K562 (cell line): Measurements from ENCODE around the gene TSEN34. TPM values are rescaled to one million over a fixed set of nuclear protein-coding genes. Genes with fewer than 3 reads are reported as not detected.

ENCODE experiments used
- ATF1 ChIP-seq, 2 experiments: fragments of 450-650 bp in 1 of 2; IDR thresholded peaks; 2 replicates each; pipeline ENCODE4 v1.6.1; 2016; ENCODE audit warnings: missing compliant biosample characterization in 1 of 2, missing genetic modification characterization in 1 of 2
- DACH1 ChIP-seq: fragments of 450-650 bp; IDR thresholded peaks from 2 replicates; pipeline ENCODE4 v1.6.1; 2018; ENCODE audit not compliant: partially characterized antibody
- E2F8 ChIP-seq: fragments of 450-650 bp; IDR thresholded peaks from 2 replicates; pipeline ENCODE4 v1.7.1; 2018; ENCODE audit warnings: mild to moderate bottlenecking, low read depth; ENCODE audit not compliant: partially characterized antibody
- FOXM1 ChIP-seq, 2 experiments: fragments of 450-650 bp in 1 of 2; sonication (generic) in 1 of 2; formaldehyde crosslinking in 1 of 2; IDR thresholded peaks; 2 replicates each; pipeline versions ENCODE4 v1.6.1 to v1.9.0; 2017 to 2022; ENCODE audit warnings: low read depth in 2 of 2, mild to moderate bottlenecking in 2 of 2, missing genetic modification reagents in 1 of 2, moderate library complexity in 1 of 2
- JUN ChIP-seq, 2 experiments: sonication (generic) in 1 of 2; formaldehyde crosslinking in 1 of 2; IDR thresholded peaks; 2 replicates each; pipeline versions ENCODE4 v1.6.1 to v1.8.0; 2012 to 2022; ENCODE audit warnings: borderline replicate concordance in 2 of 2, mild to moderate bottlenecking in 2 of 2, improper control_type of control experiment in 1 of 2, low read depth in 1 of 2, low read length in 1 of 2, missing genetic modification reagents in 1 of 2
- KDM5B ChIP-seq: fragments of 200-600 bp; sonication (generic); IDR thresholded peaks from 2 replicates; pipeline ENCODE4 v1.6.1; 2012; ENCODE audit warnings: low read depth, mild to moderate bottlenecking, moderate library complexity, low read length, control low read depth, inconsistent platforms; ENCODE audit not compliant: insufficient replicate concordance
- MCM3 ChIP-seq: fragments of 450-650 bp; IDR thresholded peaks from 2 replicates; pipeline ENCODE4 v1.6.1; 2016
- MTA3 ChIP-seq: fragments of 450-650 bp; formaldehyde crosslinking; IDR thresholded peaks from 2 replicates; pipeline ENCODE4 v1.6.1; 2017; ENCODE audit warnings: mild to moderate bottlenecking, borderline replicate concordance
- NONO ChIP-seq, 2 experiments: fragments of 200-400 bp in 1 of 2; fragments of 450-650 bp in 1 of 2; formaldehyde crosslinking in 1 of 2; IDR thresholded peaks; 2 replicates each; pipeline ENCODE4 v1.6.1; 2017; ENCODE audit warnings: low read depth in 2 of 2, mild to moderate bottlenecking in 2 of 2, moderate library complexity in 2 of 2, low read length in 1 of 2
- PHF21A ChIP-seq: fragments of 450-650 bp; IDR thresholded peaks from 2 replicates; pipeline ENCODE4 v1.6.1; 2017; ENCODE audit warnings: low read depth, borderline replicate concordance
- PTBP1 ChIP-seq: fragments of 200-400 bp; formaldehyde crosslinking; IDR thresholded peaks from 2 replicates; pipeline ENCODE4 v1.6.1; 2017; ENCODE audit warnings: low read depth, low read length
- RCOR1 ChIP-seq, 2 experiments: IDR thresholded peaks; 2 replicates each; pipeline ENCODE4 v1.6.1; 2012; ENCODE audit warnings: low read depth in 2 of 2, low read length in 2 of 2, borderline replicate concordance in 1 of 2, improper control_type of control experiment in 1 of 2
- SAFB2 ChIP-seq: fragments of 200-400 bp; formaldehyde crosslinking; IDR thresholded peaks from 2 replicates; pipeline ENCODE4 v1.6.1; 2018; ENCODE audit warnings: borderline replicate concordance, low read length, low read depth, moderate library complexity; ENCODE audit not compliant: severe bottlenecking
- SMAD4 ChIP-seq: fragments of 250-450 bp; sonication (Bioruptor Pico); conservative IDR thresholded peaks from 2 replicates; pipeline ENCODE4 v1.8.0; 2021; ENCODE audit warnings: inconsistent platforms, mild to moderate bottlenecking, moderate library complexity
- STAG1 ChIP-seq: sonication (generic); formaldehyde crosslinking; IDR thresholded peaks from 2 replicates; pipeline ENCODE4 v1.5.0; 2020; ENCODE audit warnings: missing genetic modification reagents, borderline replicate concordance
- XRCC3 ChIP-seq: fragments of 450-650 bp; IDR thresholded peaks from 2 replicates; pipeline ENCODE4 v1.6.1; 2017; ENCODE audit warnings: mild to moderate bottlenecking, moderate library complexity
- ZNF586 ChIP-seq: fragments of 450-650 bp; formaldehyde crosslinking; conservative IDR thresholded peaks from 2 replicates; pipeline ENCODE4 v1.4.0; 2020; ENCODE audit warnings: mild to moderate bottlenecking, moderate library complexity
- ZNF76 ChIP-seq: fragments of 250-450 bp; sonication (Bioruptor Pico); IDR thresholded peaks from 2 replicates; pipeline ENCODE4 v1.4.0; 2020; ENCODE audit warnings: mild to moderate bottlenecking, moderate library complexity, borderline replicate concordance
- ZNF778 ChIP-seq: fragments of 450-650 bp; formaldehyde crosslinking; IDR thresholded peaks from 2 replicates; pipeline ENCODE4 v1.4.0; 2020; ENCODE audit warnings: mild to moderate bottlenecking, moderate library complexity
- polyA plus RNA-seq, 8 experiments: library from polyadenylated mRNA; depleted of rRNA in 4 of 8; stranded (reverse) in 5 of 8; unstranded in 3 of 8; fragments of >200 nt; fragmentation: Nextera tagmentation in 2 of 8; fragmentation: Illumina TruSeq in 1 of 8; extraction: Ambion mirVana in 2 of 8; extraction: Trizol in 1 of 8; gene quantifications; 2 replicates each; pipeline versions ENCODE4 v1.2.1 to v1.2.3, GENCODE V29; 2011 to 2014; ENCODE audit warnings: inconsistent platforms in 1 of 8, missing spikeins in 1 of 8
- total RNA-seq, 7 experiments: library from RNA; depleted of rRNA in 6 of 7; stranded (reverse); fragments of >200 nt in 6 of 7; fragmentation: Illumina TruSeq in 2 of 7; extraction: Trizol in 2 of 7; gene quantifications; 2 replicates each; pipeline versions ENCODE4 v1.2.1 to v1.2.3, GENCODE V29; 2011 to 2021; ENCODE audit warnings: low replicate concordance in 1 of 7
- TF ChIP-seq, protein P1 (sequence below): fragments of 200-800 bp; sonication (Bioruptor generic); IDR thresholded peaks from 2 replicates; pipeline ENCODE4 v1.6.1; 2016; ENCODE audit warnings: missing genetic modification characterization, missing compliant biosample characterization

Gene TSEN34
- total and polyA plus RNA-seq, 9 of the 15 experiments (the other 6 are each of a cell fraction or from before 2014, with no cell fraction given): 3.1 to 57.6 (median 29.5) TPM

DNA sequence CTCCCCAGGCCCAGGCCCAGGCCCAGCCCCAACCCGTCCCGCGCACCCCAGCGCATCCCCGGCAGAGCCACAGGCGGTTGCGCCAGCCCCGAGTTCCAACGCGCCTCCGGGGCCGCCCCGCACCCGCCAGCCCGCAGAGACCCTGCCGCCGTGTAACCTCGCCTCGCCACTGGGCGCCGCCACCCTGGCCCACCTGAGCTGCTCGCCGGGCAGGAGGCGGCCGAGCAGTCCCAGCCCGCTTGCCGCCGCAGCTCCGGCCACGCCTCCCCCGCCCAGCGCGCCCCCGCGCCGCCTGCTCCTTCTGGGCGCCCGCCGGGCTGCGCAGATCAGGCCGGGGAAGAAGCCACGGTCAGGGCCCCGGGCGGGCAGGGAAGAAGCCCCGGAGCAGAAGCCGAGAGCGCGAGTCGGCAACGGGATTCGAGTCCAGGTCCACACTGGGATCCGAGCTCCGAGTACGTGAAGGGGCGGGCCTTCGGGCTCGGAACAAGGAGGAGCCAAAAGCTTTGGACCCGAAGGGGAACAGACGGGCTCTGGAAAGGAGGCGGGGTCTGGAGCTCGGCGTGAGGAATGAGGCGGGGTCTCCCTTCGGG is 1.9 kb upstream of the TSEN34 start, which contains the start of gene MBOAT7 (continued):
- TF ChIP-seq, protein P1, sequence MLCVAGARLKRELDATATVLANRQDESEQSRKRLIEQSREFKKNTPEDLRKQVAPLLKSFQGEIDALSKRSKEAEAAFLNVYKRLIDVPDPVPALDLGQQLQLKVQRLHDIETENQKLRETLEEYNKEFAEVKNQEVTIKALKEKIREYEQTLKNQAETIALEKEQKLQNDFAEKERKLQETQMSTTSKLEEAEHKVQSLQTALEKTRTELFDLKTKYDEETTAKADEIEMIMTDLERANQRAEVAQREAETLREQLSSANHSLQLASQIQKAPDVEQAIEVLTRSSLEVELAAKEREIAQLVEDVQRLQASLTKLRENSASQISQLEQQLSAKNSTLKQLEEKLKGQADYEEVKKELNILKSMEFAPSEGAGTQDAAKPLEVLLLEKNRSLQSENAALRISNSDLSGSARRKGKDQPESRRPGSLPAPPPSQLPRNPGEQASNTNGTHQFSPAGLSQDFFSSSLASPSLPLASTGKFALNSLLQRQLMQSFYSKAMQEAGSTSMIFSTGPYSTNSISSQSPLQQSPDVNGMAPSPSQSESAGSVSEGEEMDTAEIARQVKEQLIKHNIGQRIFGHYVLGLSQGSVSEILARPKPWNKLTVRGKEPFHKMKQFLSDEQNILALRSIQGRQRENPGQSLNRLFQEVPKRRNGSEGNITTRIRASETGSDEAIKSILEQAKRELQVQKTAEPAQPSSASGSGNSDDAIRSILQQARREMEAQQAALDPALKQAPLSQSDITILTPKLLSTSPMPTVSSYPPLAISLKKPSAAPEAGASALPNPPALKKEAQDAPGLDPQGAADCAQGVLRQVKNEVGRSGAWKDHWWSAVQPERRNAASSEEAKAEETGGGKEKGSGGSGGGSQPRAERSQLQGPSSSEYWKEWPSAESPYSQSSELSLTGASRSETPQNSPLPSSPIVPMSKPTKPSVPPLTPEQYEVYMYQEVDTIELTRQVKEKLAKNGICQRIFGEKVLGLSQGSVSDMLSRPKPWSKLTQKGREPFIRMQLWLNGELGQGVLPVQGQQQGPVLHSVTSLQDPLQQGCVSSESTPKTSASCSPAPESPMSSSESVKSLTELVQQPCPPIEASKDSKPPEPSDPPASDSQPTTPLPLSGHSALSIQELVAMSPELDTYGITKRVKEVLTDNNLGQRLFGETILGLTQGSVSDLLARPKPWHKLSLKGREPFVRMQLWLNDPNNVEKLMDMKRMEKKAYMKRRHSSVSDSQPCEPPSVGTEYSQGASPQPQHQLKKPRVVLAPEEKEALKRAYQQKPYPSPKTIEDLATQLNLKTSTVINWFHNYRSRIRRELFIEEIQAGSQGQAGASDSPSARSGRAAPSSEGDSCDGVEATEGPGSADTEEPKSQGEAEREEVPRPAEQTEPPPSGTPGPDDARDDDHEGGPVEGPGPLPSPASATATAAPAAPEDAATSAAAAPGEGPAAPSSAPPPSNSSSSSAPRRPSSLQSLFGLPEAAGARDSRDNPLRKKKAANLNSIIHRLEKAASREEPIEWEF (CRISPR knock-in tag): no peak
- TF ChIP-seq PTBP1 (no peak), FOXM1 (IDR thresholded peaks at IDR 0.05; ENCODE audit: low read depth) (no peak), FOXM1 (CRISPR knock-in tag; IDR thresholded peaks at IDR 0.05; ENCODE audit: low read depth) (peak; percentile 85), MCM3 (no peak), SAFB2 (no peak), KDM5B (peak; percentile 62), STAG1 (CRISPR knock-in tag) (no peak), ATF1 (CRISPR knock-in tag; IDR thresholded peaks at IDR 0.05) (no peak), ATF1 (tag; IDR thresholded peaks at IDR 0.05) (no peak), NONO (IDR thresholded peaks at IDR 0.05; ENCODE audit: low read depth in 2 of 2, low read length in 1 of 2) (peak; percentile 46 to 82; a peak in 1 of 4 replicates), ZNF586 (CRISPR knock-in tag) (no peak), XRCC3 (no peak), E2F8 (no peak), ZNF76 (CRISPR knock-in tag) (no peak), SMAD4 (CRISPR knock-in tag) (peak; percentile 80), ZNF778 (CRISPR knock-in tag) (no peak), PHF21A (no peak), JUN (IDR thresholded peaks at IDR 0.05; ENCODE audit: borderline replicate concordance, low read depth, low read length) (no peak), JUN (CRISPR knock-in tag; IDR thresholded peaks at IDR 0.05; ENCODE audit: borderline replicate concordance) (no peak), RCOR1 (IDR thresholded peaks at IDR 0.05; ENCODE audit: borderline replicate concordance in 1 of 2, low read depth in 2 of 2, low read length in 2 of 2) (no peak), MTA3 (peak; percentile 77), DACH1 (no peak)
